ENCODE results near the gene POGLUT3. TPM values are rescaled to one million over a fixed set of nuclear protein-coding genes. Genes with fewer than 3 reads are reported as not detected.
A peak's percentile ranks its signal among the peaks of the same experiment; 100 is the strongest.

Gene POGLUT3
- total and polyA plus RNA-seq, 9 of the 15 experiments (the other 6 are each of a cell fraction or from before 2014, with no cell fraction given) = 4.6 to 29.7 (median 17.8) TPM

DNA sequence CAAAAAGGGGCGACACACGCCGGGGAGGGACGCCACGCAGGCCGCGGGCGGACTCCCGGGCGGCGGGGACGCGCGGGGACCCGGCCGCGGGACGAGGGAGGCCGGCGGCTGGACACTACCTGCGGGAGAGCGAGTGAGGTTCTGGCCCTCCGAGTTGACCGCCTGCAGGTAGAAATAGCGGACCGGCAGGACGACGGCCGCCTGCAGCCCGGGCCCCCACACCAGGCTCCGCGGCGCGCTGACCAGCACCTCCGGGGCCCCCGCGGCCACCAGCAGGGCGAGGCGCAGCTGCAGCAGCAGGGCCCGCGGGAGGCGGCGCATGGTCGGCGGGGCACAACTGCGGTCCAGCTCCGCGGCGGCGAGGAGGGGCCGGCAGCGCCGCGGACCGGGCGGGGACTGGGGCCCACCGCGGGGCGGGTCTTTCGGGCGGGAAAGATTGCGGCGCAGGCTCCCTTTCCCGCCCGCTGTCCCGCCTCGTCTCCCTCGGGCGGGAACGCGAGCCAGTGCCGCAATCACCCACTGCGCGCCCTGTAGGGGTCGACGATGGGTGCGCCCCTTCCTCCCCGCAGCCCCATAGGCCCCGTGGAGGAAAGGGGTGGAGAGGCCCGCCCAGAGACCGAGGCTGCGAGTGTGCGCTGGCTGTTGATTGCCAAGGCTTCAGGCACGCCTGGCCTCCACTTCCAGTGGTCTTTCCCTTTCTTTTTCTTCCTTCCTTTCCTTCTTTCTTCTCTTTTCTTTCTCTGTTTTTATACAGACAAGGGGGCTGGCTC lies at the start of gene POGLUT3 (continued):
- TF ChIP-seq, protein P1, sequence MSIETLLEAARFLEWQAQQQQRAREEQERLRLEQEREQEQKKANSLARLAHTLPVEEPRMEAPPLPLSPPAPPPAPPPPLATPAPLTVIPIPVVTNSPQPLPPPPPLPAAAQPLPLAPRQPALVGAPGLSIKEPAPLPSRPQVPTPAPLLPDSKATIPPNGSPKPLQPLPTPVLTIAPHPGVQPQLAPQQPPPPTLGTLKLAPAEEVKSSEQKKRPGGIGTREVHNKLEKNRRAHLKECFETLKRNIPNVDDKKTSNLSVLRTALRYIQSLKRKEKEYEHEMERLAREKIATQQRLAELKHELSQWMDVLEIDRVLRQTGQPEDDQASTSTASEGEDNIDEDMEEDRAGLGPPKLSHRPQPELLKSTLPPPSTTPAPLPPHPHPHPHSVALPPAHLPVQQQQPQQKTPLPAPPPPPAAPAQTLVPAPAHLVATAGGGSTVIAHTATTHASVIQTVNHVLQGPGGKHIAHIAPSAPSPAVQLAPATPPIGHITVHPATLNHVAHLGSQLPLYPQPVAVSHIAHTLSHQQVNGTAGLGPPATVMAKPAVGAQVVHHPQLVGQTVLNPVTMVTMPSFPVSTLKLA (conservative IDR thresholded peaks at IDR 0.05) = no peak; a peak in 1 of 4 replicates
- TF ChIP-seq, protein P2, sequence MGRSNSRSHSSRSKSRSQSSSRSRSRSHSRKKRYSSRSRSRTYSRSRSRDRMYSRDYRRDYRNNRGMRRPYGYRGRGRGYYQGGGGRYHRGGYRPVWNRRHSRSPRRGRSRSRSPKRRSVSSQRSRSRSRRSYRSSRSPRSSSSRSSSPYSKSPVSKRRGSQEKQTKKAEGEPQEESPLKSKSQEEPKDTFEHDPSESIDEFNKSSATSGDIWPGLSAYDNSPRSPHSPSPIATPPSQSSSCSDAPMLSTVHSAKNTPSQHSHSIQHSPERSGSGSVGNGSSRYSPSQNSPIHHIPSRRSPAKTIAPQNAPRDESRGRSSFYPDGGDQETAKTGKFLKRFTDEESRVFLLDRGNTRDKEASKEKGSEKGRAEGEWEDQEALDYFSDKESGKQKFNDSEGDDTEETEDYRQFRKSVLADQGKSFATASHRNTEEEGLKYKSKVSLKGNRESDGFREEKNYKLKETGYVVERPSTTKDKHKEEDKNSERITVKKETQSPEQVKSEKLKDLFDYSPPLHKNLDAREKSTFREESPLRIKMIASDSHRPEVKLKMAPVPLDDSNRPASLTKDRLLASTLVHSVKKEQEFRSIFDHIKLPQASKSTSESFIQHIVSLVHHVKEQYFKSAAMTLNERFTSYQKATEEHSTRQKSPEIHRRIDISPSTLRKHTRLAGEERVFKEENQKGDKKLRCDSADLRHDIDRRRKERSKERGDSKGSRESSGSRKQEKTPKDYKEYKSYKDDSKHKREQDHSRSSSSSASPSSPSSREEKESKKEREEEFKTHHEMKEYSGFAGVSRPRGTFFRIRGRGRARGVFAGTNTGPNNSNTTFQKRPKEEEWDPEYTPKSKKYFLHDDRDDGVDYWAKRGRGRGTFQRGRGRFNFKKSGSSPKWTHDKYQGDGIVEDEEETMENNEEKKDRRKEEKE (IDR thresholded peaks at IDR 0.05; ENCODE audit: borderline replicate concordance in 1 of 2, control insufficient read depth in 1 of 2, low read depth in 2 of 2, low read length in 1 of 2) = peak in 1 of 2 experiments; percentile 64; a peak in 1 of 4 replicates
- TF ChIP-seq CEBPG (CRISPR knock-in tag; IDR thresholded peaks at IDR 0.05) = peak; percentile 53
- TF ChIP-seq CEBPG (tag; conservative IDR thresholded peaks at IDR 0.05 in 1 of 2, IDR thresholded peaks at IDR 0.05 in 1 of 2) = no peak; a peak in 1 of 4 replicates
- no peak for TF ChIP-seq ZFP36 (IDR thresholded peaks at IDR 0.05; ENCODE audit: low read depth, low read length, partially characterized antibody)
- no peak for TF ChIP-seq CCAR2 (IDR thresholded peaks at IDR 0.05; ENCODE audit: low read depth, low read length)
- peak; percentile 25 for TF ChIP-seq RBM25 (IDR thresholded peaks at IDR 0.05; ENCODE audit: low read depth, low read length, severe bottlenecking)
- TF ChIP-seq, protein P3, sequence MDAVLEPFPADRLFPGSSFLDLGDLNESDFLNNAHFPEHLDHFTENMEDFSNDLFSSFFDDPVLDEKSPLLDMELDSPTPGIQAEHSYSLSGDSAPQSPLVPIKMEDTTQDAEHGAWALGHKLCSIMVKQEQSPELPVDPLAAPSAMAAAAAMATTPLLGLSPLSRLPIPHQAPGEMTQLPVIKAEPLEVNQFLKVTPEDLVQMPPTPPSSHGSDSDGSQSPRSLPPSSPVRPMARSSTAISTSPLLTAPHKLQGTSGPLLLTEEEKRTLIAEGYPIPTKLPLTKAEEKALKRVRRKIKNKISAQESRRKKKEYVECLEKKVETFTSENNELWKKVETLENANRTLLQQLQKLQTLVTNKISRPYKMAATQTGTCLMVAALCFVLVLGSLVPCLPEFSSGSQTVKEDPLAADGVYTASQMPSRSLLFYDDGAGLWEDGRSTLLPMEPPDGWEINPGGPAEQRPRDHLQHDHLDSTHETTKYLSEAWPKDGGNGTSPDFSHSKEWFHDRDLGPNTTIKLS (IDR thresholded peaks at IDR 0.05; ENCODE audit: borderline replicate concordance, low read depth) = peak; percentile 61; the same call in 1 of the 2 replicates
- TF ChIP-seq NRF1 (conservative IDR thresholded peaks at IDR 0.05 in 1 of 2, IDR thresholded peaks at IDR 0.05 in 1 of 2) = peak; percentile 64 to 68
- TF ChIP-seq, protein P4, sequence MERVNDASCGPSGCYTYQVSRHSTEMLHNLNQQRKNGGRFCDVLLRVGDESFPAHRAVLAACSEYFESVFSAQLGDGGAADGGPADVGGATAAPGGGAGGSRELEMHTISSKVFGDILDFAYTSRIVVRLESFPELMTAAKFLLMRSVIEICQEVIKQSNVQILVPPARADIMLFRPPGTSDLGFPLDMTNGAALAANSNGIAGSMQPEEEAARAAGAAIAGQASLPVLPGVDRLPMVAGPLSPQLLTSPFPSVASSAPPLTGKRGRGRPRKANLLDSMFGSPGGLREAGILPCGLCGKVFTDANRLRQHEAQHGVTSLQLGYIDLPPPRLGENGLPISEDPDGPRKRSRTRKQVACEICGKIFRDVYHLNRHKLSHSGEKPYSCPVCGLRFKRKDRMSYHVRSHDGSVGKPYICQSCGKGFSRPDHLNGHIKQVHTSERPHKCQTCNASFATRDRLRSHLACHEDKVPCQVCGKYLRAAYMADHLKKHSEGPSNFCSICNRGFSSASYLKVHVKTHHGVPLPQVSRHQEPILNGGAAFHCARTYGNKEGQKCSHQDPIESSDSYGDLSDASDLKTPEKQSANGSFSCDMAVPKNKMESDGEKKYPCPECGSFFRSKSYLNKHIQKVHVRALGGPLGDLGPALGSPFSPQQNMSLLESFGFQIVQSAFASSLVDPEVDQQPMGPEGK (CRISPR knock-in tag; IDR thresholded peaks at IDR 0.05; ENCODE audit: borderline replicate concordance) = no peak
- no peak for TF ChIP-seq KLF10 (CRISPR knock-in tag; IDR thresholded peaks at IDR 0.05)
- TF ChIP-seq, protein P5, sequence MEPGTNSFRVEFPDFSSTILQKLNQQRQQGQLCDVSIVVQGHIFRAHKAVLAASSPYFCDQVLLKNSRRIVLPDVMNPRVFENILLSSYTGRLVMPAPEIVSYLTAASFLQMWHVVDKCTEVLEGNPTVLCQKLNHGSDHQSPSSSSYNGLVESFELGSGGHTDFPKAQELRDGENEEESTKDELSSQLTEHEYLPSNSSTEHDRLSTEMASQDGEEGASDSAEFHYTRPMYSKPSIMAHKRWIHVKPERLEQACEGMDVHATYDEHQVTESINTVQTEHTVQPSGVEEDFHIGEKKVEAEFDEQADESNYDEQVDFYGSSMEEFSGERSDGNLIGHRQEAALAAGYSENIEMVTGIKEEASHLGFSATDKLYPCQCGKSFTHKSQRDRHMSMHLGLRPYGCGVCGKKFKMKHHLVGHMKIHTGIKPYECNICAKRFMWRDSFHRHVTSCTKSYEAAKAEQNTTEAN (CRISPR knock-in tag; IDR thresholded peaks at IDR 0.05) = peak; percentile 73; the same call in 1 of the 2 replicates

Data from K562 (cell line).